ENCODE data around the gene TMEM185B.
"Not testable (repeated sequence)": the region's sequence is repeated elsewhere in the genome, so short reads cannot be mapped to it uniquely, and the experiment has no call there.

The TMEM185B gene

GRCh38 chr2:120238728-120239487 lies 15.7 kb upstream of the TMEM185B start:
- in situ Hi-C loops (cut with MboI; ENCODE audit: low sequenced_read_pairs, unreplicated experiment), result no loop called here
- no peak for DNase-seq (ENCODE audit: low spot score)

GRCh38 chr2:120237491-120237902 lies 14.3 kb upstream of the TMEM185B start:
- no peak for TF ChIP-seq CTCF (IDR thresholded peaks at IDR 0.05; ENCODE audit: borderline replicate concordance, control extremely low read depth, extremely low read depth, insufficient read depth, missing control alignments)
- DNase-seq (ENCODE audit: low spot score), result no peak
- in situ Hi-C loops (cut with MboI; ENCODE audit: low sequenced_read_pairs, unreplicated experiment), result no loop called here

More at GRCh38 chr2:120238728-120239487, 15.7 kb upstream of the TMEM185B start:
- no peak for TF ChIP-seq CTCF (IDR thresholded peaks at IDR 0.05; ENCODE audit: borderline replicate concordance, control extremely low read depth, extremely low read depth, insufficient read depth, missing control alignments)

GRCh38 chr2:120236791-120237190 lies 13.6 kb upstream of the TMEM185B start:
- DNase-seq (ENCODE audit: low spot score), result no peak
- TF ChIP-seq CTCF (IDR thresholded peaks at IDR 0.05; ENCODE audit: borderline replicate concordance, control extremely low read depth, extremely low read depth, insufficient read depth, missing control alignments), result no peak
- in situ Hi-C loops (cut with MboI; ENCODE audit: low sequenced_read_pairs, unreplicated experiment), result no loop called here

GRCh38 chr2:120236316-120236715 lies 13.1 kb upstream of the TMEM185B start:
- no peak for TF ChIP-seq CTCF (IDR thresholded peaks at IDR 0.05; ENCODE audit: borderline replicate concordance, control extremely low read depth, extremely low read depth, insufficient read depth, missing control alignments)
- DNase-seq (ENCODE audit: low spot score), result no peak
- in situ Hi-C loops (cut with MboI; ENCODE audit: low sequenced_read_pairs, unreplicated experiment), result no loop called here

GRCh38 chr2:120235681-120236080 lies 12.5 kb upstream of the TMEM185B start:
- no peak for DNase-seq (ENCODE audit: low spot score)
- no peak for TF ChIP-seq CTCF (IDR thresholded peaks at IDR 0.05; ENCODE audit: borderline replicate concordance, control extremely low read depth, extremely low read depth, insufficient read depth, missing control alignments)
- in situ Hi-C loops (cut with MboI; ENCODE audit: low sequenced_read_pairs, unreplicated experiment), result no loop called here

GRCh38 chr2:120235158-120235557 lies 12.0 kb upstream of the TMEM185B start:
- in situ Hi-C loops (cut with MboI; ENCODE audit: low sequenced_read_pairs, unreplicated experiment), result not testable (repeated sequence)

GRCh38 chr2:120233292-120233691 lies 10.1 kb upstream of the TMEM185B start:
- no peak for DNase-seq (ENCODE audit: low spot score)
- no peak for TF ChIP-seq CTCF (IDR thresholded peaks at IDR 0.05; ENCODE audit: borderline replicate concordance, control extremely low read depth, extremely low read depth, insufficient read depth, missing control alignments)
- in situ Hi-C loops (cut with MboI; ENCODE audit: low sequenced_read_pairs, unreplicated experiment), result no loop called here

More at GRCh38 chr2:120235158-120235557, 12.0 kb upstream of the TMEM185B start:
- DNase-seq (ENCODE audit: low spot score), result not testable (repeated sequence)

Measured in GM13976 (cell line).